GM15510 (cell line): ENCODE results near the gene FOXF1.

ENCODE experiments used
- POLR2A ChIP-seq: IDR thresholded peaks from 3 replicates; pipeline ENCODE4 v1.6.1; 2011; ENCODE audit warnings: borderline replicate concordance; ENCODE audit not compliant: insufficient read length; ENCODE audit errors: extremely low read depth

Gene FOXF1

GRCh38 chr16:86558355-86559193, 48.2 kb downstream of the FOXF1 start:
- TF ChIP-seq POLR2A = no peak

- TF ChIP-seq POLR2A = no peak
Observed at GRCh38 chr16:86559802-86560305, 49.5 kb downstream of the FOXF1 start.

- TF ChIP-seq POLR2A = no peak
Observed at GRCh38 chr16:86562356-86562755, 52.0 kb downstream of the FOXF1 start.

GRCh38 chr16:86563469-86564345, 53.4 kb downstream of the FOXF1 start:
- TF ChIP-seq POLR2A = no peak
